ENCODE results near the gene MAMDC4.
"Not testable (repeated sequence)": the region's sequence is repeated elsewhere in the genome, so short reads cannot be mapped to it uniquely, and the experiment has no call there.

MAMDC4 gene

DNA sequence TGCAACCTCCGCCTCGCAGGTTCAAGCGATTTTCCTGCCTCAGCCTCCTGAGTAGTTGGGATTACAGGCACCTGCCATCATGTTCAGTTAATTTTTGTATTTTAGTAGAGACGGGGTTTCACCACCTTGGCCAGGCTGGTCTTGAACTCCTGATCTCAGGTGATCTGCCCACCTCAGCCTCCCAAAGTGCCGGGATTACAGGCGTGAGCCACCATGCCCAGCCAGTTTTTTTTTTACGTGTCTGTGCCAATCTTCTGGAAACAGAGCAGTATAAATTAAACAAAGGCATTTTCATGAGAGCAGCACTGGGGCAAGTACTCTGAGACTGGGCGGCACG, 30.8 kb downstream of the MAMDC4 start:
- not testable (repeated sequence) for H3K4me3 ChIP-seq (ENCODE audit: low read depth, low read length); H2BK5ac ChIP-seq (ENCODE audit: low read depth, low read length, poor library complexity); H2BK120ac ChIP-seq (ENCODE audit: insufficient read depth, low read length, poor library complexity); H4K12ac ChIP-seq (ENCODE audit: low read depth, low read length); H3K27me3 ChIP-seq (ENCODE audit: insufficient read depth, low read length); H3K27ac ChIP-seq (ENCODE audit: low read depth, low read length); H4K8ac ChIP-seq (ENCODE audit: low read depth, low read length); H3K14ac ChIP-seq (ENCODE audit: low read length); H3K4me2 ChIP-seq (ENCODE audit: low read length); H3K9me3 ChIP-seq (ENCODE audit: insufficient read depth, low read depth, low read length); H4K91ac ChIP-seq (ENCODE audit: low read depth, low read length); H3K23ac ChIP-seq (ENCODE audit: low read length); H3K79me2 ChIP-seq (ENCODE audit: control insufficient read depth, insufficient read depth, low read length, poor library complexity); H2AFZ ChIP-seq (ENCODE audit: insufficient read depth, low read length, poor library complexity); H3K9ac ChIP-seq (ENCODE audit: low read length); H3K79me1 ChIP-seq (ENCODE audit: low read length); H3K36me3 ChIP-seq (ENCODE audit: control insufficient read depth in 1 of 2, insufficient read depth in 2 of 2, low read length in 2 of 2); H2BK12ac ChIP-seq (ENCODE audit: low read length); H3K4ac ChIP-seq (ENCODE audit: low read depth, low read length); H3K18ac ChIP-seq (ENCODE audit: low read length); DNase-seq; H2AK5ac ChIP-seq (ENCODE audit: low read length)
- no CpG with 5 or more reads among the region's 9 CpGs for WGBS (ENCODE audit: extremely low coverage, insufficient coverage, insufficient read length)
- peaks cover 17 to 19% of the 10 kb centered on the region in 2 experiments for H3K4me1 ChIP-seq (ENCODE audit: control insufficient read depth in 1 of 2, insufficient read depth in 2 of 2, low read length in 2 of 2)

- H3K36me3 ChIP-seq (ENCODE audit: control insufficient read depth in 1 of 2, insufficient read depth in 2 of 2, low read length in 2 of 2); H2BK12ac ChIP-seq (ENCODE audit: low read length); H3K18ac ChIP-seq (ENCODE audit: low read length); H3K9ac ChIP-seq (ENCODE audit: low read length); H3K79me1 ChIP-seq (ENCODE audit: low read length); H2BK120ac ChIP-seq (ENCODE audit: insufficient read depth, low read length, poor library complexity); DNase-seq; H3K14ac ChIP-seq (ENCODE audit: low read length); H3K4ac ChIP-seq (ENCODE audit: low read depth, low read length); H4K12ac ChIP-seq (ENCODE audit: low read depth, low read length); H3K9me3 ChIP-seq (ENCODE audit: insufficient read depth, low read depth, low read length); H3K79me2 ChIP-seq (ENCODE audit: control insufficient read depth, insufficient read depth, low read length, poor library complexity); H4K8ac ChIP-seq (ENCODE audit: low read depth, low read length); H3K27ac ChIP-seq (ENCODE audit: low read depth, low read length); H3K27me3 ChIP-seq (ENCODE audit: insufficient read depth, low read length); H3K4me2 ChIP-seq (ENCODE audit: low read length); H2AFZ ChIP-seq (ENCODE audit: insufficient read depth, low read length, poor library complexity); H3K4me3 ChIP-seq (ENCODE audit: low read depth, low read length); H2BK5ac ChIP-seq (ENCODE audit: low read depth, low read length, poor library complexity); H2AK5ac ChIP-seq (ENCODE audit: low read length); H3K23ac ChIP-seq (ENCODE audit: low read length); H4K91ac ChIP-seq (ENCODE audit: low read depth, low read length): not testable (repeated sequence)
- no CpG with 5 or more reads among the region's 10 CpGs for WGBS (ENCODE audit: extremely low coverage, insufficient coverage, insufficient read length)
- H3K4me1 ChIP-seq (ENCODE audit: control insufficient read depth in 1 of 2, insufficient read depth in 2 of 2, low read length in 2 of 2) = peaks cover 17 to 19% of the 10 kb centered on the region in 2 experiments
These were observed 31.5 kb downstream of the MAMDC4 start for GRCh38 chr9:136883670-136884069.

DNA sequence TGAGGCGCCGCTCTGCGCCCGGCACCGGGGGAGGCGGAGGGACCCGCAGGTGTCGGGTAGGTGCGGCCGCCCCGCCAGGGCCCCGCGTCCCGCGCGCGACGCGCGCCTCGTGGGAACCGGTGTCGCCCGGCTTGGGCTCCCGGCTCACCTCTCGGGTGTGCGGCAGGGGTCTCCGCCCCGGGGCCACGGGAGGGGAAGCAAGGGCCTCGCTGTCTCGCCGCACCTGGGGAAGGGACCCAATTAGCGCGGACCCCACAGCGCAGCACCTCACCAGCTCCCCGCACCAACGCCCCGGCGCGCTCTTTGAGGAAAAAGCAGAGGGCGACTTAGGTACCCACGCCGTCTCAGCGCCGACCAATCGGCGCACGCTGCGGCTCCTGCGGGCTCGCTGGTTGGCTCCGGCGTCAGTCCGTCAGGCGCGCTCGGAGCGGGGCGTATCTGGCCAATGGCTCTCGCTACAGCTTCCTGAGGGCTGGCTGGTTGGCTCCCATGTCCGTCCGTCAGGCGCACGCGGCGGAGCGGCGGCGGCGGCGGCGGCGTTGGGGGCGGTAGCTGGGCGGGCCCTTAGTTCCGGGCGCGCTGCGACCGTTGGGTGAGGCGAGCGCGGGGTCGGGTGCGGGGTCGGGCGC, 33.9 kb downstream of the MAMDC4 start, which contains the start of gene TRAF2:
Gene TRAF2, plus strand, starts transcription at position 567 of the 629 bp plus-strand sequence. CDS start 12,225 bp downstream, outside the sequence.
- Histone ChIP-seq H3K4me2 (ENCODE audit: low read length) (peak within 1 kb of the TSS; percentile 99), H2AK5ac (ENCODE audit: low read length) (peak within 1 kb of the TSS; percentile 59), H3K9ac (ENCODE audit: low read length) (peak within 1 kb of the TSS; percentile 88), H3K79me2 (ENCODE audit: control insufficient read depth, insufficient read depth, low read length, poor library complexity) (peaks cover 9% of the 10 kb centered on the region), H3K4me3 (ENCODE audit: low read depth, low read length) (peak within 1 kb of the TSS; percentile 95), H2BK12ac (ENCODE audit: low read length) (no peak within 1 kb of the TSS), H4K91ac (ENCODE audit: low read depth, low read length) (peak within 1 kb of the TSS; percentile 68), H3K36me3 (ENCODE audit: control insufficient read depth in 1 of 2, insufficient read depth in 2 of 2, low read length in 2 of 2) (peaks cover 8 to 16% of the 10 kb centered on the region in 2 experiments), H4K8ac (ENCODE audit: low read depth, low read length) (peak within 1 kb of the TSS; percentile 87), H2AFZ (ENCODE audit: insufficient read depth, low read length, poor library complexity) (peak within 1 kb of the TSS; percentile 98), H3K23ac (ENCODE audit: low read length) (no peak within 1 kb of the TSS), H2BK5ac (ENCODE audit: low read depth, low read length, poor library complexity) (peak within 1 kb of the TSS; percentile 51), H4K12ac (ENCODE audit: low read depth, low read length) (peak within 1 kb of the TSS; percentile 84), H2BK120ac (ENCODE audit: insufficient read depth, low read length, poor library complexity) (peak within 1 kb of the TSS; percentile 60), H3K27me3 (ENCODE audit: insufficient read depth, low read length) (no peaks in the 10 kb centered on the region), H3K4ac (ENCODE audit: low read depth, low read length) (peak within 1 kb of the TSS; percentile 95), H3K14ac (ENCODE audit: low read length) (peak within 1 kb of the TSS; percentile 82), H3K79me1 (ENCODE audit: low read length) (peaks cover 10% of the 10 kb centered on the region), H3K18ac (ENCODE audit: low read length) (peak within 1 kb of the TSS; percentile 76), H3K9me3 (ENCODE audit: insufficient read depth, low read depth, low read length) (peaks cover 5% of the 10 kb centered on the region), H3K27ac (ENCODE audit: low read depth, low read length) (peak within 1 kb of the TSS; percentile 60), H3K4me1 (ENCODE audit: control insufficient read depth in 1 of 2, insufficient read depth in 2 of 2, low read length in 2 of 2) (peaks cover 17 to 19% of the 10 kb centered on the region in 2 experiments)
- DNase-seq = peak; percentile 99 to 100
- WGBS (ENCODE audit: extremely low coverage, insufficient coverage, insufficient read length) = no CpG with 5 or more reads among the region's 88 CpGs

GRCh38 chr9:136886610-136887597, 34.8 kb downstream of the MAMDC4 start:
- H4K8ac ChIP-seq (ENCODE audit: low read depth, low read length) = peak overlapping the region; percentile 80
- H2BK120ac ChIP-seq (ENCODE audit: insufficient read depth, low read length, poor library complexity) = peak overlapping the region; percentile 60
- H3K79me1 ChIP-seq (ENCODE audit: low read length) = peaks cover 10% of the 10 kb centered on the region
- DNase-seq = peak in 1 of 2 donors; percentile 22
- peak overlapping the region; percentile 68 for H4K91ac ChIP-seq (ENCODE audit: low read depth, low read length)
- peak overlapping the region; percentile 95 for H3K4me3 ChIP-seq (ENCODE audit: low read depth, low read length)
- H3K23ac ChIP-seq (ENCODE audit: low read length) = no peak overlapping the region
- peak overlapping the region; percentile 88 for H3K9ac ChIP-seq (ENCODE audit: low read length)
- no CpG with 5 or more reads among the region's 76 CpGs for WGBS (ENCODE audit: extremely low coverage, insufficient coverage, insufficient read length)
- H4K12ac ChIP-seq (ENCODE audit: low read depth, low read length) = peak overlapping the region; percentile 82
- H3K4ac ChIP-seq (ENCODE audit: low read depth, low read length) = peak overlapping the region; percentile 95
- H3K36me3 ChIP-seq (ENCODE audit: control insufficient read depth in 1 of 2, insufficient read depth in 2 of 2, low read length in 2 of 2) = peaks cover 13 to 18% of the 10 kb centered on the region in 2 experiments
- H2BK12ac ChIP-seq (ENCODE audit: low read length) = no peak overlapping the region
- peaks cover 5% of the 10 kb centered on the region for H3K9me3 ChIP-seq (ENCODE audit: insufficient read depth, low read depth, low read length)
- H3K27me3 ChIP-seq (ENCODE audit: insufficient read depth, low read length) = no peaks in the 10 kb centered on the region
- H2AFZ ChIP-seq (ENCODE audit: insufficient read depth, low read length, poor library complexity) = peak overlapping the region; percentile 61
- peaks cover 13 to 15% of the 10 kb centered on the region in 2 experiments for H3K4me1 ChIP-seq (ENCODE audit: control insufficient read depth in 1 of 2, insufficient read depth in 2 of 2, low read length in 2 of 2)
- H3K27ac ChIP-seq (ENCODE audit: low read depth, low read length) = peak overlapping the region; percentile 60
- H3K18ac ChIP-seq (ENCODE audit: low read length) = peak overlapping the region; percentile 76
- peak overlapping the region; percentile 82 for H3K4me2 ChIP-seq (ENCODE audit: low read length)
- H2BK5ac ChIP-seq (ENCODE audit: low read depth, low read length, poor library complexity) = peak overlapping the region; percentile 51
- peaks cover 9% of the 10 kb centered on the region for H3K79me2 ChIP-seq (ENCODE audit: control insufficient read depth, insufficient read depth, low read length, poor library complexity)
- H3K14ac ChIP-seq (ENCODE audit: low read length) = peak overlapping the region; percentile 54
- peak overlapping the region; percentile 59 for H2AK5ac ChIP-seq (ENCODE audit: low read length)

Measured in trophoblast cell (in vitro differentiated cells and primary cell).